SK-N-SH (cell line): ENCODE results near the gene PIP5KL1. TPM values are rescaled to one million over a fixed set of nuclear protein-coding genes. Genes with fewer than 3 reads are reported as not detected.
A peak's percentile ranks its signal among the peaks of the same experiment; 100 is the strongest.

Experiments used
- CTCF ChIA-PET: fragments of 300-600, 350-600 bp; formaldehyde crosslinking; extraction: SDS; loops from one replicate; lab custom pipeline; 2021; lab: Yijun Ruan, JAX
- POLR2A ChIA-PET: fragments of 350-600 bp; sonication (Branson Sonifier 250); formaldehyde crosslinking; extraction: SDS; loops from one replicate; lab custom pipeline; 2020; ENCODE audit warnings: antibody characterized with exemption, inconsistent platforms; lab: Yijun Ruan, JAX
- DNase-seq: peaks from one replicate; pipeline ENCODE4 v3.0.0; 2012
- H2AFZ ChIP-seq: fragments of 200-600 bp; sonication (generic); 2 replicates; pipeline ENCODE4 v1.8.1; 2016; ENCODE audit warnings: antibody characterized with exemption, mild to moderate bottlenecking, low read depth
- H3F3A ChIP-seq: fragments of 200-600 bp; sonication (generic); replicated peaks from 2 replicates; pipeline ENCODE3; 2016; ENCODE audit warnings: antibody characterized with exemption, mild to moderate bottlenecking; ENCODE audit not compliant: insufficient read depth
- H3K27ac ChIP-seq, 2 experiments: fragments of 200-500 bp in 1 of 2; fragments of 200-600 bp in 1 of 2; sonication (Bioruptor generic) in 1 of 2; sonication (generic), shearing (Covaris generic) in 1 of 2; 2 replicates each; pipeline versions ENCODE4 v1.5.1 to v1.6.1; 2014 to 2016; ENCODE audit warnings: low read depth in 2 of 2, inconsistent platforms in 1 of 2, low read length in 1 of 2, mild to moderate bottlenecking in 1 of 2, mixed read lengths in 1 of 2
- H3K27me3 ChIP-seq: fragments of 200-600 bp; sonication (generic), shearing (Covaris generic); 2 replicates; pipeline ENCODE4 v1.6.1; 2016; ENCODE audit warnings: mixed run types; ENCODE audit not compliant: insufficient read depth
- H3K36me3 ChIP-seq, 2 experiments: fragments of 200-500 bp in 1 of 2; fragments of 200-600 bp in 1 of 2; sonication (Bioruptor generic) in 1 of 2; sonication (generic) in 1 of 2; replicated peaks in 1 of 2; 2 replicates each; pipeline versions ENCODE3 to v1.5.1; 2014 to 2016; ENCODE audit warnings: low read length in 1 of 2, mild to moderate bottlenecking in 1 of 2; ENCODE audit not compliant: insufficient read depth in 2 of 2, control insufficient read depth in 1 of 2
- H3K4me1 ChIP-seq, 2 experiments: fragments of 200-500 bp in 1 of 2; fragments of 200-600 bp in 1 of 2; sonication (Bioruptor generic) in 1 of 2; sonication (generic), shearing (Covaris generic) in 1 of 2; 2 replicates each; pipeline versions ENCODE4 v1.5.1 to v1.6.1; 2014 to 2016; ENCODE audit warnings: low read depth in 1 of 2, low read length in 1 of 2, mixed run types in 1 of 2; ENCODE audit not compliant: insufficient read depth in 2 of 2, control insufficient read depth in 1 of 2
- H3K4me2 ChIP-seq: fragments of 200-600 bp; sonication (generic), shearing (Covaris generic); 2 replicates; pipeline ENCODE4 v1.6.1; 2017; ENCODE audit warnings: mixed run types
- H3K4me3 ChIP-seq, 2 experiments: fragments of 200-500 bp in 1 of 2; fragments of 200-600 bp in 1 of 2; sonication (Bioruptor generic) in 1 of 2; sonication (generic), shearing (Covaris generic) in 1 of 2; 2 replicates each; pipeline versions ENCODE4 v1.5.1 to v1.8.1; 2014 to 2016; ENCODE audit warnings: low read depth in 2 of 2, inconsistent platforms in 1 of 2, low read length in 1 of 2, mild to moderate bottlenecking in 1 of 2, mixed read lengths in 1 of 2, moderate library complexity in 1 of 2
- H3K79me2 ChIP-seq: fragments of 200-600 bp; sonication (generic); 2 replicates; pipeline ENCODE4 v1.8.1; 2017; ENCODE audit warnings: mild to moderate bottlenecking; ENCODE audit not compliant: insufficient read depth
- H3K9ac ChIP-seq: fragments of 200-600 bp; sonication (generic); 2 replicates; pipeline ENCODE4 v1.6.1; 2017; ENCODE audit warnings: mixed run types
- H3K9me2 ChIP-seq: fragments of 200-600 bp; sonication (generic); 2 replicates; pipeline ENCODE4 v1.6.1; 2017; ENCODE audit warnings: mixed run types
- H3K9me3 ChIP-seq: fragments of 200-600 bp; sonication (generic); 2 replicates; pipeline ENCODE4 v1.6.1; 2017; ENCODE audit warnings: mixed run types, mild to moderate bottlenecking, moderate library complexity
- H4K20me1 ChIP-seq: fragments of 200-600 bp; sonication (generic); 2 replicates; pipeline ENCODE4 v1.6.1; 2017; ENCODE audit warnings: mild to moderate bottlenecking, mixed run types; ENCODE audit not compliant: insufficient read depth
- CHD2 ChIP-seq: fragments of 150-350 bp; IDR thresholded peaks from 2 replicates; pipeline ENCODE4 v1.6.1; 2018; ENCODE audit warnings: low read length; ENCODE audit not compliant: partially characterized antibody
- EZH2phosphoT487 ChIP-seq: fragments of 200-600 bp; sonication (generic); IDR thresholded peaks from 2 replicates; pipeline ENCODE4 v1.6.1; 2017; ENCODE audit warnings: low read depth, mixed run types, mild to moderate bottlenecking, antibody characterized with exemption, moderate library complexity, borderline replicate concordance
- FOSL2 ChIP-seq: IDR thresholded peaks from 2 replicates; pipeline ENCODE4 v1.4.0; 2012; ENCODE audit warnings: low read depth, mild to moderate bottlenecking, moderate library complexity, borderline replicate concordance
- FOXJ3 ChIP-seq: sonication (generic); formaldehyde crosslinking; IDR thresholded peaks from 2 replicates; pipeline ENCODE4 v1.5.1; 2020; ENCODE audit warnings: mild to moderate bottlenecking, missing genetic modification reagents
- FOXM1 ChIP-seq: IDR thresholded peaks from 2 replicates; pipeline ENCODE4 v1.4.0; 2012; ENCODE audit warnings: low read depth, mild to moderate bottlenecking
- JUND ChIP-seq: IDR thresholded peaks from 2 replicates; pipeline ENCODE4 v1.4.0; 2012
- MEF2A ChIP-seq: IDR thresholded peaks from 2 replicates; pipeline ENCODE4 v1.4.0; 2012; ENCODE audit warnings: low read depth, borderline replicate concordance
- MXI1 ChIP-seq: IDR thresholded peaks from 2 replicates; pipeline ENCODE4 v1.6.1; 2012; ENCODE audit warnings: mild to moderate bottlenecking, low read depth, low read length, improper control_type of control experiment
- NFIC ChIP-seq: IDR thresholded peaks from 2 replicates; pipeline ENCODE4 v1.4.0; 2012; ENCODE audit warnings: borderline replicate concordance
- NRF1 ChIP-seq: IDR thresholded peaks from 2 replicates; pipeline ENCODE4 v1.6.1; 2012; ENCODE audit warnings: low read depth, mild to moderate bottlenecking, low read length
- RAD21 ChIP-seq: IDR thresholded peaks from 2 replicates; pipeline ENCODE4 v1.6.1; 2012; ENCODE audit warnings: mild to moderate bottlenecking, low read length
- RCOR1 ChIP-seq: fragments of 150-350 bp; IDR thresholded peaks from 2 replicates; pipeline ENCODE4 v1.6.1; 2017; ENCODE audit warnings: antibody characterized with exemption, low read length
- RFX5 ChIP-seq: IDR thresholded peaks from 2 replicates; pipeline ENCODE4 v1.6.1; 2012; ENCODE audit warnings: mild to moderate bottlenecking, improper control_type of control experiment, low read length
- SIN3A ChIP-seq: IDR thresholded peaks from 2 replicates; pipeline ENCODE4 v1.6.1; 2012; ENCODE audit warnings: low read depth, mild to moderate bottlenecking, low read length, moderate library complexity, borderline replicate concordance
- TAF1 ChIP-seq: IDR thresholded peaks from 2 replicates; pipeline ENCODE4 v1.6.1; 2012; ENCODE audit warnings: low read depth, mild to moderate bottlenecking, low read length, moderate library complexity, borderline replicate concordance
- TEAD4 ChIP-seq: IDR thresholded peaks from 2 replicates; pipeline ENCODE4 v1.4.0; 2012; ENCODE audit warnings: mild to moderate bottlenecking, borderline replicate concordance; ENCODE audit not compliant: insufficient read depth
- WGBS: methylation state at CpG from one replicate; pipeline ENCODE4 v1.1.6; 2017; ENCODE audit warnings: low lambda C conversion rate; 5-methylcytosine and 5-hydroxymethylcytosine counted together
- polyA plus RNA-seq, 3 experiments: library from polyadenylated mRNA; depleted of rRNA; stranded (reverse); fragments of >200 nt; gene quantifications; 2 replicates each; pipeline ENCODE4 v1.2.3, GENCODE V29; 2012
- TF ChIP-seq, protein P1 (sequence below): IDR thresholded peaks from 2 replicates; pipeline ENCODE4 v1.4.0; 2012; ENCODE audit warnings: low read depth
- TF ChIP-seq, protein P2 (sequence below): IDR thresholded peaks from 2 replicates; pipeline ENCODE4 v1.4.0; 2012; ENCODE audit warnings: low read depth, borderline replicate concordance
- TF ChIP-seq, protein P3 (sequence below): IDR thresholded peaks from 2 replicates; pipeline ENCODE4 v1.6.1; 2012; ENCODE audit warnings: mild to moderate bottlenecking, low read depth, low read length, moderate library complexity
- TF ChIP-seq, protein P4 (sequence below): fragments of 200-600 bp; sonication (generic); IDR thresholded peaks from 2 replicates; pipeline ENCODE4 v1.6.1; 2017; ENCODE audit warnings: antibody characterized with exemption, mild to moderate bottlenecking, moderate library complexity
- TF ChIP-seq, protein P5 (sequence below): IDR thresholded peaks from 2 replicates; pipeline ENCODE4; 2012

The PIP5KL1 gene
- polyA plus RNA-seq, 1 of the 3 experiments (the other 2 are of a cell fraction), result 4.0 TPM

DNA sequence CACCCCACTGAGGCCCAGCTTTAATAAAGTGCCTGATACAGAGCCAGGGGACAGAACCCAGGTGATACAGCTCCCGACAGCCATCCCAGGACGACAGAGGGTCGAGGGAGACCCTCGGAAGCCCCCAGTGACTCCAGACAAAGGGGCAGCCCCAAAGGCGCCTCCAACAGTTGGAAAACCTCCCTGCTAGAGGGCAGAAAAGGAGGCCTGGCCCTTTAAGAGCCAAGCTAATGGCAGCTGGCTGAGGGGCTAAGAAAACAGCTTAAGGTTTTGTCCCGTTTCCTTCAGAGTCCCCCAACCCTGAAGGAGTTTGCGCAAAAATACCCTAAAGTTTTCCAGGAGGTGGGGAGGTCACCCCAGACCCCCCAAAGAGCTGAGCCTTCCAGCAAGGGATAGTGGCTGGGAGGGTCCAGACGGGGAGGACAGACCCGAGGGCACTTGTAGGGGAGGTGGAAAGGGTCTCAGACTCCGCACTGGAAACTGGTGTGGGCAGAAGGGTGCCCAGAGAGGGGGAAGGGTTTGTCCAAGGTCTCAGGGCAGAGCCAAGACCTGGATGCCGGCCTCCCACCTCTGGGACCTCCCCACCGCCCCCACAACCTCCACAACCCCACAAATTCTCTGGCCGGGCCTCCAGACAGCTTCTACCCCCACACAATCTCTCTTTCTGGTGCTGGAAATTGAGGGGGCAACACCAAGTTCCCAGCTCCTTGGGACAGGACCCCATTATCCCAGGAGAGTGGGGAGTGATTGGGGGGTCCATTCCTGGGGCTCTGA lies 44.9 kb downstream of the PIP5KL1 start (continued):
- TF ChIP-seq NFIC (no peak), CHD2 (no peak), SIN3A (no peak), TAF1 (no peak), FOXJ3 (no peak), FOSL2 (no peak)
- TF ChIP-seq, protein P1, sequence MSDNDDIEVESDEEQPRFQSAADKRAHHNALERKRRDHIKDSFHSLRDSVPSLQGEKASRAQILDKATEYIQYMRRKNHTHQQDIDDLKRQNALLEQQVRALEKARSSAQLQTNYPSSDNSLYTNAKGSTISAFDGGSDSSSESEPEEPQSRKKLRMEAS, result no peak

DNA sequence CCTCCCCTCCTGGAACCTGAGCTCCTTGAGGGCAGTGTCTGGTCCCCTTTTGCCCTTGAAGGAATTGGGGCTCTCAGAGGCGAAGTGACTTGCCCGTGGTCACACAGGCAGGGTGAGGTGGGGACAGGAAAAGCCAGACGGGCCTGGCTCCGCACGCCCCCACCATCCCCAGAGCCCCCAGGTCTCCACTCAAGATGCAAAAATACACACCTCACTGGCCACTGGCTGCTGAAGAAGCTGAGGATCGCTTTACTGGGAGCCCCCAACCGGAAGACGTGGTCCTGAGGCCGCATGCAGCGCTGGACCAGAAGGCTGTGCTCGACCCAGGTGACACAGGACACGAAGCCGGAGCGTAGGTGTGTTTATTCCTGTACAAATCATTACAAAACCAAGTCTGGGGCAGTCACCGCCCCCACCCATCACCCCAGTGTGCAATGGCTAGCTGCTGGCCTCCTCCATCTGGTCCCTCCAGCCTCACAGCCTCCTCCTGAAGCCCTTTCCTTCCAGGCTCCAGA lies 45.5 kb downstream of the PIP5KL1 start:
- Histone ChIP-seq H3K79me2 (no peaks in the 10 kb centered on the region), H3K4me1 (peaks cover 12 to 15% of the 10 kb centered on the region in 2 experiments; a peak in 2 of 4 replicates), H3K9ac (no peak overlapping the region), H3F3A (peaks cover 10% of the 10 kb centered on the region), H3K9me3 (no peaks in the 10 kb centered on the region), H3K36me3 (peaks cover 12 to 29% of the 10 kb centered on the region in 2 experiments), H3K27ac (peak overlapping the region; percentile 36 to 56; a peak in 3 of 4 replicates), H4K20me1 (no peaks in the 10 kb centered on the region), H3K27me3 (no peaks in the 10 kb centered on the region), H3K4me2 (no peak overlapping the region), H3K4me3 (no peak overlapping the region), H3K9me2 (no peaks in the 10 kb centered on the region), H2AFZ (no peak overlapping the region)
- CTCF ChIA-PET, result interaction anchor here (1.0 to 4.2 kb wide), 2 partner anchors 15 to 150 kb away, joined by 3 to 24 read pairs; no protein-coding TSS in a partner anchor
- TF ChIP-seq RCOR1, result no peak
- TF ChIP-seq, protein P2, sequence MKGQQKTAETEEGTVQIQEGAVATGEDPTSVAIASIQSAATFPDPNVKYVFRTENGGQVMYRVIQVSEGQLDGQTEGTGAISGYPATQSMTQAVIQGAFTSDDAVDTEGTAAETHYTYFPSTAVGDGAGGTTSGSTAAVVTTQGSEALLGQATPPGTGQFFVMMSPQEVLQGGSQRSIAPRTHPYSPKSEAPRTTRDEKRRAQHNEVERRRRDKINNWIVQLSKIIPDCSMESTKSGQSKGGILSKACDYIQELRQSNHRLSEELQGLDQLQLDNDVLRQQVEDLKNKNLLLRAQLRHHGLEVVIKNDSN, result no peak
- no peak for TF ChIP-seq FOXM1
- no peak for TF ChIP-seq CHD2
- TF ChIP-seq, protein P3, sequence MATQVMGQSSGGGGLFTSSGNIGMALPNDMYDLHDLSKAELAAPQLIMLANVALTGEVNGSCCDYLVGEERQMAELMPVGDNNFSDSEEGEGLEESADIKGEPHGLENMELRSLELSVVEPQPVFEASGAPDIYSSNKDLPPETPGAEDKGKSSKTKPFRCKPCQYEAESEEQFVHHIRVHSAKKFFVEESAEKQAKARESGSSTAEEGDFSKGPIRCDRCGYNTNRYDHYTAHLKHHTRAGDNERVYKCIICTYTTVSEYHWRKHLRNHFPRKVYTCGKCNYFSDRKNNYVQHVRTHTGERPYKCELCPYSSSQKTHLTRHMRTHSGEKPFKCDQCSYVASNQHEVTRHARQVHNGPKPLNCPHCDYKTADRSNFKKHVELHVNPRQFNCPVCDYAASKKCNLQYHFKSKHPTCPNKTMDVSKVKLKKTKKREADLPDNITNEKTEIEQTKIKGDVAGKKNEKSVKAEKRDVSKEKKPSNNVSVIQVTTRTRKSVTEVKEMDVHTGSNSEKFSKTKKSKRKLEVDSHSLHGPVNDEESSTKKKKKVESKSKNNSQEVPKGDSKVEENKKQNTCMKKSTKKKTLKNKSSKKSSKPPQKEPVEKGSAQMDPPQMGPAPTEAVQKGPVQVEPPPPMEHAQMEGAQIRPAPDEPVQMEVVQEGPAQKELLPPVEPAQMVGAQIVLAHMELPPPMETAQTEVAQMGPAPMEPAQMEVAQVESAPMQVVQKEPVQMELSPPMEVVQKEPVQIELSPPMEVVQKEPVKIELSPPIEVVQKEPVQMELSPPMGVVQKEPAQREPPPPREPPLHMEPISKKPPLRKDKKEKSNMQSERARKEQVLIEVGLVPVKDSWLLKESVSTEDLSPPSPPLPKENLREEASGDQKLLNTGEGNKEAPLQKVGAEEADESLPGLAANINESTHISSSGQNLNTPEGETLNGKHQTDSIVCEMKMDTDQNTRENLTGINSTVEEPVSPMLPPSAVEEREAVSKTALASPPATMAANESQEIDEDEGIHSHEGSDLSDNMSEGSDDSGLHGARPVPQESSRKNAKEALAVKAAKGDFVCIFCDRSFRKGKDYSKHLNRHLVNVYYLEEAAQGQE, result no peak
- TF ChIP-seq RFX5, result no peak
- TF ChIP-seq, protein P4, sequence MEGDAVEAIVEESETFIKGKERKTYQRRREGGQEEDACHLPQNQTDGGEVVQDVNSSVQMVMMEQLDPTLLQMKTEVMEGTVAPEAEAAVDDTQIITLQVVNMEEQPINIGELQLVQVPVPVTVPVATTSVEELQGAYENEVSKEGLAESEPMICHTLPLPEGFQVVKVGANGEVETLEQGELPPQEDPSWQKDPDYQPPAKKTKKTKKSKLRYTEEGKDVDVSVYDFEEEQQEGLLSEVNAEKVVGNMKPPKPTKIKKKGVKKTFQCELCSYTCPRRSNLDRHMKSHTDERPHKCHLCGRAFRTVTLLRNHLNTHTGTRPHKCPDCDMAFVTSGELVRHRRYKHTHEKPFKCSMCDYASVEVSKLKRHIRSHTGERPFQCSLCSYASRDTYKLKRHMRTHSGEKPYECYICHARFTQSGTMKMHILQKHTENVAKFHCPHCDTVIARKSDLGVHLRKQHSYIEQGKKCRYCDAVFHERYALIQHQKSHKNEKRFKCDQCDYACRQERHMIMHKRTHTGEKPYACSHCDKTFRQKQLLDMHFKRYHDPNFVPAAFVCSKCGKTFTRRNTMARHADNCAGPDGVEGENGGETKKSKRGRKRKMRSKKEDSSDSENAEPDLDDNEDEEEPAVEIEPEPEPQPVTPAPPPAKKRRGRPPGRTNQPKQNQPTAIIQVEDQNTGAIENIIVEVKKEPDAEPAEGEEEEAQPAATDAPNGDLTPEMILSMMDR, result no peak
- no peak for TF ChIP-seq MEF2A
- no peak for TF ChIP-seq TEAD4
- TF ChIP-seq MXI1, result no peak
- TF ChIP-seq, protein P5, sequence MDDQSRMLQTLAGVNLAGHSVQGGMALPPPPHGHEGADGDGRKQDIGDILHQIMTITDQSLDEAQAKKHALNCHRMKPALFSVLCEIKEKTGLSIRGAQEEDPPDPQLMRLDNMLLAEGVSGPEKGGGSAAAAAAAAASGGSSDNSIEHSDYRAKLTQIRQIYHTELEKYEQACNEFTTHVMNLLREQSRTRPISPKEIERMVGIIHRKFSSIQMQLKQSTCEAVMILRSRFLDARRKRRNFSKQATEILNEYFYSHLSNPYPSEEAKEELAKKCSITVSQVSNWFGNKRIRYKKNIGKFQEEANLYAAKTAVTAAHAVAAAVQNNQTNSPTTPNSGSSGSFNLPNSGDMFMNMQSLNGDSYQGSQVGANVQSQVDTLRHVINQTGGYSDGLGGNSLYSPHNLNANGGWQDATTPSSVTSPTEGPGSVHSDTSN, result no peak
- TF ChIP-seq JUND, result no peak
- TF ChIP-seq EZH2phosphoT487, result no peak
- no peak for TF ChIP-seq RAD21
- no peak for TF ChIP-seq NRF1
- WGBS, result 92% methylated on average over 13 of the region's 15 CpGs
- no peak for DNase-seq
- POLR2A ChIA-PET, result interaction anchor here (0.6 to 1.5 kb wide), 4 partner anchors 11 to 32 kb away, joined by 3 to 4 read pairs (median 3); partner anchors contain the start of gene ST6GALNAC4
